GM12864 (cell line): ENCODE results near the gene DRC1.

ENCODE experiments used
- DNase-seq: peaks from one replicate; pipeline ENCODE4 v3.0.0-alpha.2; 2011; ENCODE audit warnings: low read depth
- H3K4me3 ChIP-seq: 2 replicates; pipeline ENCODE4 v1.5.1; 2011; ENCODE audit warnings: mild to moderate bottlenecking, low read depth, low read length, control low read depth
- TF ChIP-seq, protein P1 (sequence below): IDR thresholded peaks from 2 replicates; pipeline ENCODE4 v1.5.1; 2011; ENCODE audit warnings: low read depth, mild to moderate bottlenecking, moderate library complexity, low read length, control low read depth, inconsistent platforms; ENCODE audit errors: missing control alignments

DRC1 gene

GRCh38 chr2:26483516-26483915 is 81.8 kb downstream of the DRC1 start:
- no peak overlapping the region for H3K4me3 ChIP-seq
- DNase-seq = no peak
- TF ChIP-seq, protein P1, sequence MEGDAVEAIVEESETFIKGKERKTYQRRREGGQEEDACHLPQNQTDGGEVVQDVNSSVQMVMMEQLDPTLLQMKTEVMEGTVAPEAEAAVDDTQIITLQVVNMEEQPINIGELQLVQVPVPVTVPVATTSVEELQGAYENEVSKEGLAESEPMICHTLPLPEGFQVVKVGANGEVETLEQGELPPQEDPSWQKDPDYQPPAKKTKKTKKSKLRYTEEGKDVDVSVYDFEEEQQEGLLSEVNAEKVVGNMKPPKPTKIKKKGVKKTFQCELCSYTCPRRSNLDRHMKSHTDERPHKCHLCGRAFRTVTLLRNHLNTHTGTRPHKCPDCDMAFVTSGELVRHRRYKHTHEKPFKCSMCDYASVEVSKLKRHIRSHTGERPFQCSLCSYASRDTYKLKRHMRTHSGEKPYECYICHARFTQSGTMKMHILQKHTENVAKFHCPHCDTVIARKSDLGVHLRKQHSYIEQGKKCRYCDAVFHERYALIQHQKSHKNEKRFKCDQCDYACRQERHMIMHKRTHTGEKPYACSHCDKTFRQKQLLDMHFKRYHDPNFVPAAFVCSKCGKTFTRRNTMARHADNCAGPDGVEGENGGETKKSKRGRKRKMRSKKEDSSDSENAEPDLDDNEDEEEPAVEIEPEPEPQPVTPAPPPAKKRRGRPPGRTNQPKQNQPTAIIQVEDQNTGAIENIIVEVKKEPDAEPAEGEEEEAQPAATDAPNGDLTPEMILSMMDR = no peak

DNA sequence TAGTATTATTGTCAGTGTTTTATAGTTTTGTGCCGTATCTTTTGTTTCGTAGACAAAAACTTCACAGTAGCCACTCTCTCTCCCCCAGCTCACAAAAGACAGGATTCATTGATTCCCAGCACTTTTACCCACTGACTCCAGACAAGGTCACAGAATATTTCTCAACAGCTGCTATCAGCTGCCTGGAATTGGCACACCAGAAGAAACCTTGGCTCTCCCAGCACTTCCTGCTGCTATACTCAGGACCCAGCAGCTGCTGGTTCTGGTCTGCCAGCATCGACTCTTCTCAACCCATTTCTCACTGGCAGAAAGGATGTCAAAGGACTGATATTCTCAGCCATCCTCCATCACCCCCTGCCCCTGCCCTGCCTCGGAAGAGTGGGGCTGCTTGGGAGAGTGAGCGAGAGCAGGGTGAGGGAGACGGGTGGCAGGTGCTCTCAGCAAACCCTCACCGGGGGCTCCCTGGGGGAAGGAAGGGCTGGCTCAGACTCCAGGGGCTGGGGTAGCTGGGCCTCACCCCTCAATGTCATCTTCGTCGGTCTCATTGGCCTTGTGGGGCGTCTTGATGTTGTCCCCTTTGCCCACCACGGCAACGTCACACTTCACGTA is 82.3 kb downstream of the DRC1 start:
- H3K4me3 ChIP-seq = no peak overlapping the region
- TF ChIP-seq, protein P1 = no peak
- no peak for DNase-seq

GRCh38 chr2:26484579-26484978 is 82.9 kb downstream of the DRC1 start:
- no peak for DNase-seq
- TF ChIP-seq, protein P1 = no peak
- no peak overlapping the region for H3K4me3 ChIP-seq

GRCh38 chr2:26485099-26485498 is 83.4 kb downstream of the DRC1 start:
- TF ChIP-seq, protein P1 = no peak
- H3K4me3 ChIP-seq = no peak overlapping the region
- no peak for DNase-seq

DNA sequence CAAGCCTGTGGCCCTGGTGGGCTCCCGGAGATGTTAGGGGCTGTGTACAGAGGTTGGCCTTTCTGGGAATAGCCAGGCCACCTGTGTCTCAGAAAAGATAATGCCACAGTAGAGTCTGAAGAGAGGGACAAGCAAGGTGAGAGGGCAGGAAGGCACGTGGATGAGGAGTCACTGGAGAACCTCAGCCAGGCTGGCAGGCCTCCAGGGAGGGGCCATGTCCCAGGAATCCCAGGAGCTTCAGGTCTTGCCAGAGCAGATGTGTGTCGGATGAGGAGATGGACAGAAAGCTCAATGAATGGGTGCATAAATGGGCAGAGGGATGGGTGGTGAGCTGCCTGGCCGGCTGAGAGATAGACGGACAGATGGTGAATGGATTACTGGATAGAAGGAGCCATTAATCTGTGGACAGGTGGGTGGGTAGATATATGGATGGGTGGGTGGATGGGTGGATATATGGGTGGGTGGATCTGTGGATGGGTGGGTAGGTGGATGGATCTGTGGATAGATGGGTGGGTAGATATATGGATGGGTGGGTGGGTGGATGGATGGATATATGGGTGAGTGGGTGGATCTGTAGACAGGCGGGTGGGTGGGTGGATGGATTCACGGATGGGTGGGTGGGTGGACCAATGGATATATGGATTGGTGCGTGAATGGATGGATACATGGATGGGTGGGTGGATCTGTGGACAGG is 84.2 kb downstream of the DRC1 start:
- TF ChIP-seq, protein P1 = no peak
- DNase-seq = no peak
- no peak overlapping the region for H3K4me3 ChIP-seq

DNA sequence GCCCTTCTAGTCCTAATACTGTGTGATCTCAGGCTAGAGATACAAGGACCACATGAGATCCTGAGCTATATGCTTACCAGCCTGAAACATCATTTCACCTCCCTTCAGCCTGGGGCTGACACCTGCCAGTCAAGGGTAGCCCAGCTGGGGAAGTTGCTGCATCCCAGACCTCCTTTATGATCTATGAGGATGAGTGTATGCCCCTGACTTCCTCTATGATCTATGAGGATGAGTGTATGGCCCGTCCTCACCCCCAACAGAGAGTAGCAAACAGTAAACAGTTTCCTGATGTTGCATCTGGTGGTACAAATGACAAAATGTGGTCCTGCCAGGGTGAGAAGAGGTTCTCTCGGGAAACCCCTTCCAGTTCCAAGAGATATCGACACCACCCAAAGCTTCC is 85.1 kb downstream of the DRC1 start:
- DNase-seq = no peak
- TF ChIP-seq, protein P1 = no peak
- H3K4me3 ChIP-seq = no peak overlapping the region

DNA sequence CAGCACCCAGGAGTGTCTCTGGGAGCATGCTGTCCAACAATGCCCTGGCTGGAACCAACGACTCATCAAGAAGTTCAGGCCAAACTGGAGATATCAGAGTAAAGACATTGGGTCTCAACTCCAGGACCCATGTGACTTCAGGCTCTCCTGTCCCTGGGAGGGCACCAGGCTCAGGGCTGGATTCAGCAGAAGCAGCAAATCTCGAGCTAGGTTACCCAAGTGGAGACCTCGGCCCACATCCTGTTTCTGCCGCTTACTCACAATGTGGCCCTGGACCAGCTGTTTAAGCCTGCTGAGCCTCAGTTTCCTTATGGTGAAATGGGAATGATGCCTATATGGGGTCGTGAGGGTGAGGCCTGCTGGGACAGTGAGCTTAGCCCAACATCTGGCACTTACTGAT is 85.5 kb downstream of the DRC1 start:
- DNase-seq = no peak
- no peak overlapping the region for H3K4me3 ChIP-seq
- TF ChIP-seq, protein P1 = no peak
